ENCODE measurements around the gene SMC1B. TPM values are rescaled to one million over a fixed set of nuclear protein-coding genes. Genes with fewer than 3 reads are reported as not detected.

The SMC1B gene
- total RNA-seq, 1 donor from 2014 or later, result 0.06 TPM

DNA sequence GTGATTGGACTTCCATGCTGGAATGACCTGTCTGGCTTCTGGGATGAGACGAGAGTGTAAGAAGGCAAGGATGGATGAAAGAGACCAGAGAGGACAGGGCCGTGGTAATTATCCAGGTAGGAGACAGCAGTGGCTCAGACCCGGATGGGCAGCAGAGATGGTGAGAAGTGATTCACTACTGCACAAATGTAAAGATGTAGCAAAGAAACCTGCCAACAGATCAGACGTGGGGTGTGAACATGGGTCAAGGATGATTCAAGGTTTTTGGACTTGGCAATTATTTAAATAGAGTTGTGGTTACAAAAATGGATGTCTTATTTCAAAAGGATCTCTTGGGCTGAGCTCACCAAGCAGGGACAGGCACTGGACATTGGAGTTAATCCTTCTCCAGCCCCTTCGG is 32.8 kb upstream of the SMC1B start:
- H4K20me1 ChIP-seq (ENCODE audit: low read depth), result no peaks in the 10 kb centered on the region
- no peaks in the 10 kb centered on the region for H3K27me3 ChIP-seq
- no peak overlapping the region for H3K4me2 ChIP-seq
- peaks cover 4% of the 10 kb centered on the region for H3F3A ChIP-seq (ENCODE audit: low read depth)
- H3K27me3 Mint-ChIP-seq (ENCODE audit: insufficient read depth, low read depth), result peaks cover 11% of the 10 kb centered on the region
- no peak overlapping the region for H2AFZ ChIP-seq (replicated peaks)
- H3K4me1 Mint-ChIP-seq, result peaks cover 11% of the 10 kb centered on the region
- no peaks in the 10 kb centered on the region for H3K36me3 Mint-ChIP-seq
- H3K4me3 ChIP-seq, result no peak overlapping the region
- TF ChIP-seq EZH2 (IDR thresholded peaks at IDR 0.05), result no peak
- TF ChIP-seq, protein P1, sequence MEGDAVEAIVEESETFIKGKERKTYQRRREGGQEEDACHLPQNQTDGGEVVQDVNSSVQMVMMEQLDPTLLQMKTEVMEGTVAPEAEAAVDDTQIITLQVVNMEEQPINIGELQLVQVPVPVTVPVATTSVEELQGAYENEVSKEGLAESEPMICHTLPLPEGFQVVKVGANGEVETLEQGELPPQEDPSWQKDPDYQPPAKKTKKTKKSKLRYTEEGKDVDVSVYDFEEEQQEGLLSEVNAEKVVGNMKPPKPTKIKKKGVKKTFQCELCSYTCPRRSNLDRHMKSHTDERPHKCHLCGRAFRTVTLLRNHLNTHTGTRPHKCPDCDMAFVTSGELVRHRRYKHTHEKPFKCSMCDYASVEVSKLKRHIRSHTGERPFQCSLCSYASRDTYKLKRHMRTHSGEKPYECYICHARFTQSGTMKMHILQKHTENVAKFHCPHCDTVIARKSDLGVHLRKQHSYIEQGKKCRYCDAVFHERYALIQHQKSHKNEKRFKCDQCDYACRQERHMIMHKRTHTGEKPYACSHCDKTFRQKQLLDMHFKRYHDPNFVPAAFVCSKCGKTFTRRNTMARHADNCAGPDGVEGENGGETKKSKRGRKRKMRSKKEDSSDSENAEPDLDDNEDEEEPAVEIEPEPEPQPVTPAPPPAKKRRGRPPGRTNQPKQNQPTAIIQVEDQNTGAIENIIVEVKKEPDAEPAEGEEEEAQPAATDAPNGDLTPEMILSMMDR (IDR thresholded peaks at IDR 0.05), result no peak
- no peak for TF ChIP-seq EZH2phosphoT487 (IDR thresholded peaks at IDR 0.05)
- no peaks in the 10 kb centered on the region for H3K79me2 ChIP-seq (ENCODE audit: low read depth)
- H3K4me3 Mint-ChIP-seq, result no peak overlapping the region
- H3K9me3 ChIP-seq (ENCODE audit: low read depth), result no peaks in the 10 kb centered on the region
- no peaks in the 10 kb centered on the region for H3K36me3 ChIP-seq
- H3K4me1 ChIP-seq, result peaks cover 7% of the 10 kb centered on the region
- no peaks in the 10 kb centered on the region for H3K9me3 Mint-ChIP-seq
- H3K27ac Mint-ChIP-seq, result no peak overlapping the region
- H3K9ac ChIP-seq, result no peak overlapping the region
- H3K27ac ChIP-seq, result no peak overlapping the region
- DNase-seq (ENCODE audit: low spot score), result no peak

GRCh38 chr22:45445031-45445710 is 31.8 kb upstream of the SMC1B start:
- Histone ChIP-seq H3K27ac (no peak overlapping the region), H3K4me3 (no peak overlapping the region), H3K9ac (no peak overlapping the region), H3K79me2 (ENCODE audit: low read depth) (no peaks in the 10 kb centered on the region), H3F3A (ENCODE audit: low read depth) (peaks cover 4% of the 10 kb centered on the region), H3K36me3 (no peaks in the 10 kb centered on the region), H3K4me1 (peaks cover 7% of the 10 kb centered on the region), H3K4me2 (no peak overlapping the region), H3K27me3 (no peaks in the 10 kb centered on the region), H2AFZ (replicated peaks) (no peak overlapping the region), H4K20me1 (ENCODE audit: low read depth) (no peaks in the 10 kb centered on the region), H3K9me3 (ENCODE audit: low read depth) (no peaks in the 10 kb centered on the region)
- Mint-ChIP-seq H3K27me3 (ENCODE audit: insufficient read depth, low read depth) (peaks cover 12% of the 10 kb centered on the region), H3K36me3 (no peaks in the 10 kb centered on the region), H3K9me3 (no peaks in the 10 kb centered on the region), H3K4me1 (peaks cover 18% of the 10 kb centered on the region), H3K27ac (no peak overlapping the region), H3K4me3 (no peak overlapping the region)
- DNase-seq (ENCODE audit: low spot score), result no peak
- TF ChIP-seq EZH2phosphoT487 (IDR thresholded peaks at IDR 0.05), result no peak
- no peak for TF ChIP-seq EZH2 (IDR thresholded peaks at IDR 0.05)
- TF ChIP-seq, protein P1 (IDR thresholded peaks at IDR 0.05), result no peak

- TF ChIP-seq EZH2phosphoT487 (IDR thresholded peaks at IDR 0.05), result no peak
- TF ChIP-seq EZH2 (IDR thresholded peaks at IDR 0.05), result no peak
- TF ChIP-seq, protein P1 (IDR thresholded peaks at IDR 0.05), result no peak
- no peak overlapping the region for H3K4me3 Mint-ChIP-seq
- Histone ChIP-seq H3K4me2 (no peak overlapping the region), H3K27me3 (no peaks in the 10 kb centered on the region), H2AFZ (replicated peaks) (no peak overlapping the region), H3K9me3 (ENCODE audit: low read depth) (no peaks in the 10 kb centered on the region), H3K4me3 (no peak overlapping the region), H4K20me1 (ENCODE audit: low read depth) (no peaks in the 10 kb centered on the region), H3K4me1 (peaks cover 7% of the 10 kb centered on the region), H3K9ac (no peak overlapping the region), H3K36me3 (no peaks in the 10 kb centered on the region), H3K79me2 (ENCODE audit: low read depth) (no peaks in the 10 kb centered on the region), H3K27ac (no peak overlapping the region), H3F3A (ENCODE audit: low read depth) (peaks cover 4% of the 10 kb centered on the region)
- DNase-seq (ENCODE audit: low spot score), result no peak
- peaks cover 12% of the 10 kb centered on the region for H3K27me3 Mint-ChIP-seq (ENCODE audit: insufficient read depth, low read depth)
- no peaks in the 10 kb centered on the region for H3K9me3 Mint-ChIP-seq
- no peaks in the 10 kb centered on the region for H3K36me3 Mint-ChIP-seq
- peaks cover 18% of the 10 kb centered on the region for H3K4me1 Mint-ChIP-seq
- H3K27ac Mint-ChIP-seq, result no peak overlapping the region
Observed at GRCh38 chr22:45444168-45444567, 30.8 kb upstream of the SMC1B start.

Data from neural progenitor cell (in vitro differentiated cells).